CD4-positive, alpha-beta T cell treated with Interferon alpha-2 for 1 hour (primary cell): ENCODE data around the gene HDAC4.
A peak's percentile ranks its signal among the peaks of the same experiment; 100 is the strongest.

Source experiments
- DNase-seq, 2 donors: peaks; one replicate each; pipeline ENCODE4 v3.0.0-alpha.2; 2020 to 2022

Gene HDAC4

DNA sequence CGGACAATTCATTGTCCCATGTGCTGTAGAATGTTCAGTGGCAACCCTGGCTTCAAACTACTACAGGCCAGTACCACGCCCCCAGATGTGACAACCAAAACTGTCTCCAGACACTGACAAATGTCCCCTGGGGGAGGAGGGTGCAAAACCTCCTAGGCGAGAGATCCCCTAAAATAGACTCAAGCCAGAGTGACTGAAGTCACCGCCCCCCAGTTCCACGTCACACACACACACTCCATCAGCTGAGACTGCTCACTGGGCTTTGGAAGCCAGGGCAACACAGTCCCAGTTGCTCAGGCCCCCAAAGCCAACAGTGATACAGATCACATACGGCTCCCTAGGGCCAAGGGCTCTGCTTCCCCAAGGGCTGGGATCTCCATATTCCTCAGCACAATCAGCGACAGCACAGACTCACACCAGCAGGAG lies 19.1 kb downstream of the HDAC4 start:
- DNase-seq = peak; percentile 48 to 83

DNA sequence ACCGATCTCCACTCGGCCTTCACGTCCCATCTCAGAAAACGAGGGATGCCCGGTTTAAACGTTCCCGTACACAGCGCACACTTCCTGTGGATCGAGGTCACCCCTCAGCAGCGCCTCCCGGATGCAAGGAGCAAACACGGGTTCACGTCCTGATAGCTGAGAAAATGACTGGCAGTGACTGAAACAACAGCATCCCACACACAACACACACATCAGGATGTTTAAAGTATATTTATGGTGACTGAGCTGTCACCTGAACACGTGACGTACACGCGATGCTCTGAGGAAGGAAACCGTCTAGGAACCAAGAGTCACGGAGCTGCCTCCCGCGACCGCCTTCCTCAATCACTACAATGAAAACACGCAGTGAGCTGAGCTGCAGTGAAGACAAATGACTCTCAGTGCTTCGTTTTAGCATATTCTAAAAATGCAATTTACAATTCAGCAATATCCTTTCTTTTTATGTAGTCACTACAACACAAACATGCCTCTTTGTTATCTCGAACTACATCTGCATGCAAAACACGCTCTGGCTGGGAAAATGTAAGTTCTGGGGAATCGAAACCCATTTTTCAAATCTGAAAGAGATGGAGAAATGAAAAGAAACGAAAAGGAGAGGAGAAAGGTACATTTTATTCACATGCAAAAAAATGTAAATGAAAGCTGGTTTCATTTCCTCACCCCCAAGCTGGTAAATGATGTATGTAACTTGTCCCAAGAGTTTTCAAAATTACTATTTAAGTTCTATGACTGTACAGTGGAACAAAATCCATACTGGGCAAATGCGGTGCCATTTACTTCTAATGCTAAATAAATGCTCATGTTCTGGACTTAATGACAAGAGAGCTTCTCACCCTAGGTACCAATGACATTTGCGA lies 19.8 kb downstream of the HDAC4 start:
- peak; percentile 79 to 83 for DNase-seq

DNA sequence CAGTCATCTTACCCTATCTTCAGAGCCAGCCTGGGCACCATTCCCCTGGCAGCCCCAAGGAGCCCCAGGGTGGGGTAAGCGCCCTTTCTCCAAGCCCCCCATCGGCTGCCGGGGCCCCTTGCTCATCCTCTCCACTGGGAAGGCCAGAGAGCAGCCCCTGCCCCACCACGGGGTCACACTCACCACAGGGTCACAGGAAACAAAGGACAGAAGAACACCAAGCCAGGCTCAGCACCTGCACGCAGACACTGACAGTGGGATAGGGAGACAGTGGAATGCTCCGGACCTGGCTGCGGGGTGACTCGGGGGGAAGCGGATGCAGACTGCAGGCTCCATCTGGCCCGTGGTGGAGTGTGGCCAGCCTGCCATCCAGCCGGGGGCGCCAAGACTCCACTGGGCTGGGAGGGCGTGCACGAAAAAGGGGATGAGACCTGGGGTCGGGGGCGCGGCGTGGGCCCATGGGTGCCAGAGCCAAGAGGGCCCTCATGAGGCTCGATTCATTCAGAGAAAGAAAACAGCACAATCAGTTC lies 21.1 kb downstream of the HDAC4 start:
- no peak for DNase-seq

DNA sequence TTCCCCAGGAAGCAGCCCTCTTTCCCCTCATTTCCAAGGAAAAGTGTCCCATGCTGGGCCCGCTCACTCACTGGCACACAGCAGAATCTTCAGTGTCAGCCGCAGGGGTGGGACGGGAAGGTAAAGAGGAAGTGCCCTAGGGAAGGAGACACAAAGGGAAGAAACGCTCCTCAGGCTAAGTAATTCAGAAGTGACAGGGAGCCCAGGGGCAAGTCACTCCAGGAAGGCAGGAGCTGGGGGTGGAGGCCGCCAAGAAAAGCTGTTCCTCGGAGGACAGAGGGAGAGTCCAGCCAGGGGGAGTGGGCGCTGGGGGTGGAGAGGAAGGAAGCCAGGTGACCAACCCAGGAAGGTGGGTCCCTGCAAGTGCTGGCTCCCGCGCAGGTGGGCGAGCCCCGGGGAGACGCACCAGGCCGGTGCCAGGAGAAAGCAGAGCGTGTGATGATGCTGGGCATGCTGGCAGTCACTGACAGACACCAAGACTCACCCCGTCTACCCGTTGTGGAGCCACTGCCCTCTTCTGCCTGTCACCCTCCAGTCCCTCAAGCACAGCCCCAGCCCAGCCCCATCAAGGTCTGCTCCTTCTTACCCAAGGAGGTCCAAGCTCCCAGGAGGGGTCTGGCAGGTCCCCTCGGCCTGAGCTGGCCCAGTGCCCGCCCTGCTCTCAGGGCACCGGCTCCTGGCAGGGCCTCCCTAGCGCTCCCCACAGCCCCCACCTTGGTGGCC lies 21.7 kb downstream of the HDAC4 start:
- DNase-seq = no peak

DNA sequence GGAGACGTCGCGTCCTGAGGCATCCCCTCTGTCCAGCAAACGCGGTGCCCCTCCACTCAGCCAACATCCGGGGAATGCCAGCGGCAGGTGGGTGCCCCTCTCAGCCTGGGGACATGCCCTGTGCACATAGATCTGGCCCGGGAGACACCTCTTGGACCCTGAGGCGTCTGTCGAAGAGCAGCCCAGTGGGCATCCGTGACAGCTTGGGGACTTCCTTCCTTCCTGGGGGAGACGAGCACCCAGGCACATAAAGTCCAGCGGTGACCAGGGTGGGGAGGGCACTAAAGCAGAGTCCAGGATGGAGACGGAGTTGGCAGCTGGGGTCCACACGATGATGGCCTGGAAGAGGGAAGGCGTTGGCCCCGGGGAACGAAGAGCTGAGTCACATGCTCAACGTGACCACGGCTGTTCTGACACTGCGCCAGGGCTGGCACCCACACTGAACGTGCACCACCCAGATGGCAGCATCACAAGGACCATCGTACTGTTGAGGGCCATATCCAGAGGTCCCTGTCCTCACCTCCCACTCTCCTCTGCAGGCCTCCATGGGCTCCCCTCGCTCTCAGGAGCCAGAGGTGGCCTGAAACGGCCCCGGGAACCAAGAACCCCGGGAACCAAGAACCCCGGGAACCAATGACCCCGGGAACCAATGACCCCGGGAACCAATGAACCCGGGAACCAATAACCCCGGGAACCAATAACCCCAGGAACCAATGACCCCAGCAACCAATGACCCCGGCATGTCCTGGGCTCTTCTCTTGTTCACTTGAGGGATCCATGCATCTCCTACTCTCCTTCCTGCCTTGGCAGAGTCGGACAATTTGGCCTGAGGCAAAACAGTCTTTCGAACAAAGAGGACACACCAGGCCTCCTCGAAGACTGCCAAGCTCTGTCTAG lies 22.6 kb downstream of the HDAC4 start:
- DNase-seq = no peak

DNA sequence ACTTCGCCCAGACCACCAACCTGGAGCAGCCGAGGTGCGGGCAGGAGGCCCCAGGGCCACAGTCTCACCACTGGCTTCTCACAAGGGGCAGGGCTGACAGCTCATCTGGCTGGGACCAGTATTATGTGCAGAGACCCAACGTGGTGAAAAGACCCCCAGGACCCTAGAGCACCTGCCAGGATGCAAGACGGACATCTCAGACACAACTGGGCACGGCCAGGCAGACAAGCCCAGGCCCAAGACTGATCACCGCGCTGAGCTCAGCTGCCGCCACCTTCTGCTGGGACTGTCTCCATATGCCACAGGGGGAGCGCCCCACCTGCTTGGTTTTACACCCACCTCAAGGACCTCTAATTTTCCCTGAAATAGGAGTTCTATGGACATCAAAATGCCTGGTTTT lies 23.2 kb downstream of the HDAC4 start:
- DNase-seq = no peak

DNA sequence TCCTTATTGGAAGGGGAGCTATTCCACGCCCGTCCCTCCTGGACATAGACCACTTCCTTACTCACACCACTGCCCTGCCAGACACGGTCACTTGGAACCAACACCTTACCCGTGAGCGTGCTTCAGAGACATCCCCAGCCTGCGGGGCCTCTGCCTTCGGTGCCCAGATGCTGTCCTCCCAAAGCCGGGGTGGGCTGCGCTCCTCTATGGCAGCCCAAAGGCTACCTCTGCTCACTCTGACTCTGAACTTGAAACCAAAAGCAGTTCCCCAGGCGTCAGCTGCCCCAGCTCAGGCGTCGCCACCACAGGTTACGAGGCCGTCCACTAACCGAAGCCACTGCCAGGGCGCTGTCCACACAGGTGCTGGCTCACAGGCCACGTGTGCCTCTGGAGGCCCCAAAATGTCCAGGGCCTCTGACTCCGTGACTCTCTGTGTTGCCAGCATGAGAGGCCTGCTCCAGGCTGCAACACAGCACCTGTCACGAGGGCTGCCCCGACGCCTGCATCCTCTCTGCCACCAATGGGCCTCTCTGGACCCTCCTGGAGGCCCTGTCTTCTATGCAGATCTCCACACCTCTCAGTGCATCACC lies 23.8 kb downstream of the HDAC4 start:
- no peak for DNase-seq

DNA sequence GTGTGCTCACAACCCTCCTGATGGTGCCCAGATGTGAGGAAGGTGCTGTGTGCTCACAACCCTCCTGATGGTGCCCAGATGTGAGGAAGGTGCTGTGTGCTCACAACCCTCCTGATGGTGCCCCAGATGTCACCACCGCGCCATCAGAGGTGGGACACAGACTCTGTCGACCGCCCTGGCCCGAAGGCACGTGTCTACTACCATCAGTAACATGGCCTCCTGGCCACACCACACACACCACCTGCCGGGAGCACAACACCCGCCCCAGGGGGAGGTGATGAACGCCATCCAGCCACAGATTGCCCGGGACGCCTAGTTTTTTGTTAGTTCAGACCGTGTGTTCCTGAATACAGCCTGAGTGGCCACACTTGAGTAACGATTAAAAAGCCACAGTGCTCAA lies 24.5 kb downstream of the HDAC4 start:
- DNase-seq = no peak

DNA sequence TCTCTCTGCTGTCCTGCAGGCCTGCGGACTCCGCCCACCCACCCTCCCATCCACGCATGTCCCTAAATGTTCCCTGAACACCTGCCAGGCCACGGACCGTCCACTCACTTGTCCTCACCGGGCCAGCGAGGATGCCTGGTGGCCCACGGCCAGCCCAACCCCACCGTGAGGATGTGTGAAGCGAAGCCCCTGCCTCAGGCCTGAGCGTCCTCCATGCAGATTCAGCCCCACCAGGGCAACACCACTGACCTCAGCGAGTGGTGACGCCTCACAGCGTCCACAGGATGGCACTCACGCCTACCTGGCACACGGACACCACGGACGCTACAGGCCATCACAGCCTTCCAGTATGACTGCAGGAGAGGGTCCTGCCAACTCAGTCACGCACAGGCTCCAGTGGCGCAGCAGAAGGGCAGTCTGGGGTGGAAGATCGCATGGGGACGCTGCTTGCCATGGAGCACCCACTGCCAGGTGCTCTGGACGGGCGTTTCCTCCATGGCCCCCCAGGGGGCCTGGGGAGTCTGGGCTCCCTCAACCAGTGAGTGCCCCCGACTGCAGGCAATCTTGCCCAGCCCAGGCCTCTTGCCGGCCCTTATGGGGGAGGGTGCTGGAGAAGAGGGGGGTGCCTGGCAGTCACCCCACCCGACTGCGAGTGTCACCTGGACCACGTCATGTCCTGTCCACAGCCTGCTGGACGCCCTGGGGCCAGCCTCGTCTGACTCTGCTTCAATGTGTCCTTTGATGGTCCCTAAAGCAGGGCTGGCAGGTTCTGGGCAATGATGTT lies 25.4 kb downstream of the HDAC4 start:
- no peak for DNase-seq

DNA sequence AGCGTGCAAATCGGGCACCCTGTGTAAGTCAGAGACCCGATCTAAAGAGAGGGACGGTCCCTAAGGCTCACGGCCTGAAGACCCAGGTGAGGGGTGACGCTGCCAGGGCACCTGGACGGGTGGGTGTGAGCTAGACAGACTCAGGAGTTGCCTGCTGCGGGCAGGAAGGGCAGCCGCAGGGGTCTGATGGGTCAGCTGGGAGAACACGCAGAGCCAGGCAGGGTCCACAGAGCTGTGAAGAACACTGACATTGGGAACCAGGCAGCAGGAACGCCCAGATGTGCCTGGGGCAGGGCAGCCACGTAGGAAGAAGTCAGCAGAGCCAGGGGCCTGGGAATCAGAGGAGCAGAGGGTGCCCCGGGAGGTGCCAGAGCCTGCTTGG lies 25.9 kb downstream of the HDAC4 start:
- DNase-seq = no peak

DNA sequence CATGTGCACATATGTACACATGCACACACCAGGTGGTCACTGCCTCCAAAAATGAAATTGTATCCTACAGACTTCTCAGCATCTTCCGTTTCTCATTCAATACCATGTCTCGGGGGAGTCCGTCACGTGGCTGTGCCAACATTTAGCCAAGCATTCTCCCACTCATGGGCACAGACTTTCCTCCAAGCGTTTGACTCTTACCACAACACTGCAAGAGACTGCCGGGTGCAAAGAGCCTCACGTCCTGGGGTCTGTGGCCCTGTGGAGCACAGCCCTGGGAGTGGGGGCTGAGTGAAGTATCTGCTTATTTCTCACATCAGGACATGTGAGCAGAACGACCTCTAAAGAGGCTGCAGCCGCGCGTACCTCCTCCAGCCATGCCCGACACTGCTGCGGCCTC lies 28.0 kb downstream of the HDAC4 start:
- DNase-seq = no peak

DNA sequence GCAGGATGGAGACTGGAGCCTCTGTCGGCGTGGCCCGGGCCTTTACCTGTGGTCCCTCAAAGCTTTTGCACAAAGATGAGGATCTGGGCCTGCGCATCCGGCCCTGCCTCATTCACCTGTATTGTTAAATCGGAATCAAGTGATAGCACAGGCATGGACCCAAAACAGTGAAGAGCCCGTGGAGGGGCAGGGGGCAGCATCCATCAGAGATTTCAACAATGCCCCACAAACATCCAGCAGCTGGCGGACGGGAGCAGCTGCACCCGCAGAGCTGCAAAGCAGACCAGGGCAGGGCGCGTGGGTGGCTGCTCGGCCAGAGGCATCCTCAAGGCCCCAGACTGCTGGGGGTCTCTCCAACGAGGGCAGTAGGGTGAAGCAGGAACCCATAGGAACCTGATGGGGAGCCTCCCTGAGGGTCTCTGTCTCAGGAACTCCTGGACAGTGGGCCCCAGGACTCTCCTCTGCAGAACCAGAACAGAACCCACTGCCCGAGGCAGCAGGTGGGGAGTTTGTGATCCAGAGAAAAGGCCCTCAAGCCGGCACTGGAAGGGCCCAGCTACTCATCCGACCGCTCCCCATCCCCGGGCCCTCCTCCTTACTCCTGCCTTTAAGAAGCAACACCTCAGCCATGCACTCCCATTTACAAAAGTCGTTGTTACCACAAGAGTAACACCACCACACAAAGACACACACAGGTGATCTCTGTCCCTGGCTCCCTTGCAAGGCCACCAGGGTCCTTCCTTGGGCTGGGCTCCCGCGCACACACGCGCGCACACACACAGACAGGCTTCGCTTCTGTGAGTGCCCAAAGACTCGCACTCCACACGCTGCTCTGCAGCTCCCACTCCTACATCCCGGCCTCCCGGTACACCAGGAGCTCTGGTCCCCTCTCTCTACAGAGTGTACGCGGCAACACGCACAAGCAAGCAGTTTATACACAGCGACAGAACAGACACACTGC lies 28.8 kb downstream of the HDAC4 start:
- no peak for DNase-seq

DNA sequence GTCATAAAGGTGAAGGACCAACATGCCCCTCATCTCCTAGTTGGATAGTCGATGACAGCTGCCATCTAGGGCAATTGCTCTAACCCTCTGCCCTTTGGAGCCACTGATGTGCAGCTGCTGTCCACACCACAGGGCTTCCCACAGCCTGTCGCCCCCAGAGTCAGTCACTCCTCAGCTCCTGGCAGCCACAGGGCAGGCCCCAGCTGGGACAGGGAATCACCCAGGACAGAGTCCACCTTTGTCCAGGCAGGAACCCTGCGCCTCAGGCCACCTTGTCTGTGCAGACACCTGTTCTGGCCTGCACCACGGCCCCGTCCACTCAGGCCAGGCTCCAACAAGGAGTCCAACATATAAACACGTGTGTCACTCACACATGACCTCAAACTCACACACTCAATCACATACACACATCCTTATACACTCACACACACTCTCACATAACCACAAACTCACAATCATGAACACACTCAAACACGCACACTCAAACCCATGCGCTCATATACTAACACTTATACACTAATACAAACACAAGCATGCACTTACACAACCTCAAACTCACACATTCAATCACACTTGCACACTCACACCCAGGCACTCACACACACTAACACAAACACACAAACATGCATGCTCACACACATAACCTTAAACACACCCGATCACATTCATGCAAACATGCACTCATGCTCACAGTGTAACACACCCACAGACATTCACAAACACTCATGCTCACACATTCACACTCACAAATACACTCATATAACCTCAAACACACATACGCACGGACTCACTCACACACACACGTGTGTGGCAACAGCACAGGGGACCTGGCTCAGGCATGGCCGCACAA lies 29.7 kb downstream of the HDAC4 start:
- no peak for DNase-seq

DNA sequence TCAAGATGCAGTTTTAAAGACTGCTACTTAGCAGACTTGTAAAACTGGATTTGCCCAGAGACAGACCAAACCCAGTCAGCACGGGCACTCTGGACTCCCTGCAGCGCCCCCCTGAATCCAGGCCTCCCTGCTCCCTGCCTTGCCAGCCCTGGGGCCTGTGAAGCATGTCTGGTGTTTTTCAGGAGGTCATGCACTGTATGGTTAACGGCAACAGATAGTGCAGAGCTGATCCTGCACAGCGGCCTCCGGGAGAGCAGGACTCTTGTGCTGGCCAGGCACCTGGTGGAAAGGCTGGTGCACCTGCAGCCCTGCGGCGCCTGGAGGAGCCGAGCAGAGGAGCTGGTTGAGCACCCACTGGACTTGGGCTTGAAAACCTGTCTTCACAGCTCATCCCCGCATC lies 30.4 kb downstream of the HDAC4 start:
- DNase-seq = no peak

DNA sequence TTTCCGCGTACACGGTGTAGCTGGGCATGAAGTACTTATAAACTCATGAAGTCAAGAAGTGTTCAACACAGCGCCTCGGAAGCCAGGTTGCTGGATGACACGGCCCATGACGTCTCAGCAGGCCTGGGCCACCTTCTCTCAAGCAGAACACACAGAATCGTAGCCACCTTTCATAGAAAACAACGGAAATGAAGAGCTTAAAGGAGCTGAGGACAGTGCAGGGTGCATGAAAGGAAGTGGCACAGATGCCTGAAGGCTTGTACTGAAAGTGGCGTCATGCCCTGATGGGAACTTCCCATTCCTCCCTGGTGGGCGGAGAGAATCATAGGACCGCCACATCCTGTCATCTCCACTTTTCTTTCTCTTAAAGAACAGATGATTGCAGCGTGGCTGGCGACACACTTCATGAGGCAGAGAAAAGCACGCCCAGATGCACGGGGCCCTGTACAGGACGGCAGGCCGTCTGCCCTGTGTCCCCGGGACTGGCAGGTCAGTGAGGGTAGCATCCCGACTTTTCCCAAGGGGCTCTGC lies 31.1 kb downstream of the HDAC4 start:
- peak; percentile 86 to 88 for DNase-seq

DNA sequence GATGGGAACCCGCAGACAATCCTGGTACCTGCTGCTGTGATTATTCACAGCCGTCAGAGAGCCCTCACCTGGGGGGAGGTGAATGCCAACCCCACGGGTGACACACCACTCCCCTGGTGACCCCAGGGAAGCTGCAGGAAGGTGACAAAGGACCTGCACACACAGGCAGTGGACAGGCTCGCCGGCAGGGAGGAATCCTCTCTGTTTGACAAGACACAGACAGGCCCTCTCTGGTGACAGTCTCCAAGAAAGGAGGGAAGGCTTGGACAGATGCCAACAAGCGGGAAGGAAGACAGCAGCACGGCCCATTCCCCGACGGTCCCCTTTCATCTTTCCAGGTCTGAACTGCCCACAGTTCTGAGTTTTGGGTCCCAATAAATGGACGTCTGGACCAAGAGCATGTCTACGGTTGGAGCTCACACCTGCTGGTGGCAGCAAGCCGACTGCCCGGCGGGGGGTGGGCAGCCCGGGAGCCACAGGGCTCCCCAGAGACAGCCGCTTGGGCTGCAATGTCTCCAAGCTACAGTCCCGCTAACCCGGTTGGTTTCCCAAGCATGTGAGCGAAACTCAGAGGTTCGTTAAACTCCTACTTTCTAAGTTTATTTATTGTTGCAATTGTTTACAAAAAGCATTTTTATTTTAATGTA lies 31.8 kb downstream of the HDAC4 start:
- DNase-seq = no peak

DNA sequence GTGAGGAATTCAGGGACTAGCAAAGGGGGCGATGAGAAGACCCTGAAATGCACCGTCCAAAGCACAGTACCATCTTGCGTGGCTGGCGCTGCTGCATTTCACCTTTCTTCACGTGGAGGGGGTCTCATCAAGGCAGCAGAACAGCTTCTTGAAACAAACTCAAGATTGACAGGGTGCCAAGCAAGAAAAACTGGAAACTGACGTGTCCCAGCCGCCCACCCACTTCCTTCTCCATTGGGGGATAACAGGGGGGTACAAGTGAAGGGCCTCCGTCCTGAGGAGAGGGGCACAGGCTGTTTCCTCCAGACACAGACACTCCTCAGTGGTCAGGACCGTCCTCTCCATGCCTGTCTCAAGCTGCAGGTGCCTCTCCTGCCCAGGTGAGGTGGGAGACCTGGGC lies 32.5 kb downstream of the HDAC4 start:
- DNase-seq = no peak

DNA sequence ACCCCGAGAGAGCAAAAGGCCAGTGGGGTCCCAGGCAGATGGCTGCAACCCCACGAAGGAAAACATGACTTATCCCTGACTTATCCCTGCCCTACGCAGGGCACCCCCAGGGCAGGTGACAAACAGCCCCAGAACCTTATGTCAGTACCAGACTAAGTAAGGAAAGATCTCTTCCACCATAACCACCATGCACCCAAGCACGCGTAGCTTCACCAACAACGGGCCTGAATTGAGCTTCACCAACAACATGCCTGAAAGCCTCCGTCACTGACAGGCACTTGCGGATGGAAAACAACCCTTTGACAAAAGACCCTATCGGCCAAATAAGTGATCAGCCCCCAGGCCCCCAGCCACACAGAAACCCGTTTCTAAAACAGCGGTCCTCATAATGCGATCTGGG lies 34.1 kb downstream of the HDAC4 start:
- no peak for DNase-seq
